GM23338 (cell line): ENCODE results near the gene GAPVD1. TPM values are rescaled to one million over a fixed set of nuclear protein-coding genes. Genes with fewer than 3 reads are reported as not detected.

Source experiments
- ATAC-seq: fragments of 200-7000 bp; cut with Tn5 transposase; 3 replicates; pipeline ENCODE4 v1.9.1; 2020
- DNase-seq: peaks from one replicate; pipeline ENCODE4 v3.0.0-alpha.2; 2015; ENCODE audit warnings: low spot score
- H2AFZ ChIP-seq: fragments of 200-600 bp; sonication (generic); 2 replicates; pipeline ENCODE4 v1.8.0; 2016; ENCODE audit warnings: antibody characterized with exemption, mild to moderate bottlenecking, moderate library complexity
- H3F3A ChIP-seq: fragments of 200-600 bp; sonication (generic); replicated peaks from 2 replicates; pipeline ENCODE4 v1.8.0; 2017; ENCODE audit warnings: antibody characterized with exemption, mixed run types, low read depth
- H3K27ac ChIP-seq: fragments of 200-600 bp; sonication (generic); 2 replicates; pipeline ENCODE4 v1.6.1; 2016; ENCODE audit warnings: low read depth
- H3K27me3 ChIP-seq: fragments of 200-600 bp; sonication (generic); 2 replicates; pipeline ENCODE4 v1.8.0; 2016; ENCODE audit warnings: mild to moderate bottlenecking, mixed run types, moderate library complexity; ENCODE audit not compliant: insufficient read depth
- H3K36me3 ChIP-seq: fragments of 200-600 bp; sonication (generic); 2 replicates; pipeline ENCODE4 v1.8.0; 2016; ENCODE audit warnings: mild to moderate bottlenecking; ENCODE audit not compliant: insufficient read depth
- H3K4me1 ChIP-seq: fragments of 200-600 bp; sonication (generic); 2 replicates; pipeline ENCODE4 v1.8.0; 2016; ENCODE audit warnings: mild to moderate bottlenecking, moderate library complexity; ENCODE audit not compliant: insufficient read depth
- H3K4me2 ChIP-seq: fragments of 200-600 bp; sonication (generic); 2 replicates; pipeline ENCODE4 v1.7.1; 2017; ENCODE audit warnings: mixed run types
- H3K4me3 ChIP-seq: fragments of 200-600 bp; sonication (generic); 2 replicates; pipeline ENCODE4 v1.6.1; 2016; ENCODE audit warnings: mixed run types
- H3K79me2 ChIP-seq: fragments of 200-600 bp; sonication (generic); replicated peaks from 2 replicates; pipeline ENCODE4 v1.8.0; 2017; ENCODE audit warnings: mild to moderate bottlenecking; ENCODE audit not compliant: insufficient read depth
- H3K9me2 ChIP-seq: fragments of 200-600 bp; sonication (generic); 2 replicates; pipeline ENCODE4 v1.8.0; 2017; ENCODE audit not compliant: insufficient read depth
- H4K20me1 ChIP-seq: fragments of 200-600 bp; sonication (generic); replicated peaks from 2 replicates; pipeline ENCODE4 v1.8.0; 2017; ENCODE audit warnings: mild to moderate bottlenecking; ENCODE audit not compliant: insufficient read depth
- H3K27ac Mint-ChIP-seq: 2 replicates; pipeline ENCODE4 v1.8.0; 2020; ENCODE audit warnings: inconsistent platforms, mild to moderate bottlenecking, moderate library complexity, mixed read lengths
- H3K27me3 Mint-ChIP-seq: 3 replicates; pipeline ENCODE4 v1.8.0; 2022; ENCODE audit warnings: low read depth, mild to moderate bottlenecking, moderate library complexity, mixed read lengths, inconsistent platforms; ENCODE audit not compliant: insufficient read depth, poor library complexity
- H3K36me3 Mint-ChIP-seq: 3 replicates; pipeline ENCODE4 v1.8.0; 2021; ENCODE audit warnings: low read depth, mild to moderate bottlenecking, inconsistent platforms, moderate library complexity, mixed read lengths
- H3K4me1 Mint-ChIP-seq: 3 replicates; pipeline ENCODE4 v1.8.0; 2020; ENCODE audit warnings: mild to moderate bottlenecking, inconsistent platforms, mixed read lengths
- H3K4me3 Mint-ChIP-seq: 3 replicates; pipeline ENCODE4 v1.8.0; 2021; ENCODE audit warnings: moderate library complexity, mild to moderate bottlenecking, inconsistent platforms, mixed read lengths
- H3K9me3 Mint-ChIP-seq: 3 replicates; pipeline ENCODE4 v1.8.0; 2020; ENCODE audit warnings: moderate library complexity, mild to moderate bottlenecking, inconsistent platforms, mixed read lengths
- CREB1 ChIP-seq: fragments of 250-450 bp; sonication (Bioruptor Pico); IDR thresholded peaks from 2 replicates; pipeline ENCODE4 v1.5.0; 2020; ENCODE audit warnings: low read depth, mild to moderate bottlenecking, moderate library complexity
- CTCF ChIP-seq, 2 experiments: fragments of 200-600 bp in 1 of 2; sonication (generic) in 1 of 2; conservative IDR thresholded peaks; 2 replicates each; pipeline versions ENCODE4 v1.5.1 to v1.6.1; 2016 to 2017; ENCODE audit warnings: antibody characterized with exemption in 2 of 2, low read depth in 2 of 2, mild to moderate bottlenecking in 2 of 2, moderate library complexity in 1 of 2
- ETS1 ChIP-seq: IDR thresholded peaks from 2 replicates; pipeline ENCODE4 v1.6.1; 2016; ENCODE audit warnings: antibody characterized with exemption
- EZH2 ChIP-seq: fragments of 200-600 bp; sonication (generic); IDR thresholded peaks from one replicate; pipeline ENCODE4 v1.8.0; 2017; ENCODE audit warnings: antibody characterized with exemption, mild to moderate bottlenecking, low read depth; ENCODE audit not compliant: unreplicated experiment
- EZH2phosphoT487 ChIP-seq: fragments of 200-600 bp; sonication (generic); IDR thresholded peaks from one replicate; pipeline ENCODE4 v1.8.1; 2018; ENCODE audit warnings: antibody characterized with exemption; ENCODE audit not compliant: unreplicated experiment
- JUNB ChIP-seq: IDR thresholded peaks from one replicate; pipeline ENCODE4 v1.6.1; 2016; ENCODE audit warnings: antibody characterized with exemption; ENCODE audit not compliant: unreplicated experiment
- NANOG ChIP-seq: IDR thresholded peaks from 2 replicates; pipeline ENCODE4 v1.6.1; 2016; ENCODE audit warnings: antibody characterized with exemption, borderline replicate concordance
- POLR2AphosphoS5 ChIP-seq: IDR thresholded peaks from 2 replicates; pipeline ENCODE4 v1.6.1; 2016; ENCODE audit warnings: antibody characterized with exemption, low read depth
- REST ChIP-seq: IDR thresholded peaks from one replicate; pipeline ENCODE4 v1.6.1; 2018; ENCODE audit warnings: antibody characterized with exemption; ENCODE audit not compliant: unreplicated experiment
- STAT1 ChIP-seq: IDR thresholded peaks from one replicate; pipeline ENCODE4 v1.6.1; 2016; ENCODE audit warnings: antibody characterized with exemption; ENCODE audit not compliant: unreplicated experiment
- ZNF114 ChIP-seq: fragments of 250-450 bp; sonication (Bioruptor Pico); IDR thresholded peaks from 2 replicates; pipeline ENCODE4 v1.5.0; 2020; ENCODE audit warnings: mild to moderate bottlenecking, moderate library complexity
- polyA plus RNA-seq: library from polyadenylated mRNA; unstranded; fragments of >200 nt; fragmentation: Nextera tagmentation; extraction: Ambion mirVana; gene quantifications from 2 replicates; pipeline ENCODE4 v1.2.1, GENCODE V29; 2016
- total RNA-seq: library from RNA; depleted of rRNA; stranded (reverse); fragments of >200 nt; shearing (Covaris generic); gene quantifications from 2 replicates; pipeline ENCODE4 v1.2.3, GENCODE V29; 2014

GAPVD1 gene
- total and polyA plus RNA-seq, 2 experiments from 2014 or later = 19.2 to 34.6 TPM

- TF ChIP-seq ZNF114 (CRISPR knock-in tag) (no peak), EZH2 (no peak), POLR2AphosphoS5 (no peak), REST (no peak), NANOG (no peak), CTCF (conservative IDR thresholded peaks at IDR 0.05; ENCODE audit: low read depth in 2 of 2) (no peak), CREB1 (no peak), EZH2phosphoT487 (no peak), ETS1 (no peak), STAT1 (no peak), JUNB (no peak)
Observed at GRCh38 chr9:125332527-125332926, 70.9 kb downstream of the GAPVD1 start (continued).

- no peak overlapping the region for H3K4me2 ChIP-seq
- no peak overlapping the region for H3K4me3 ChIP-seq
- H3K27ac Mint-ChIP-seq = no peak overlapping the region
- TF ChIP-seq EZH2 (no peak), CTCF (conservative IDR thresholded peaks at IDR 0.05; ENCODE audit: low read depth in 2 of 2) (peak; percentile 11 to 40; a peak in 2 of 4 replicates)
- ATAC-seq (0 out of 3 replicates have a peak, but pooled peaks have one; percentile 34), DNase-seq (peak; percentile 24)
- peaks cover 18% of the 10 kb centered on the region for H3K36me3 Mint-ChIP-seq
- H3K27ac ChIP-seq = no peak overlapping the region
- H2AFZ ChIP-seq = no peak overlapping the region
- H3K79me2 ChIP-seq = no peaks in the 10 kb centered on the region
- no peaks in the 10 kb centered on the region for H3K4me1 ChIP-seq
- H3F3A ChIP-seq = 0 out of 2 replicates have a peak, but pooled peaks cover 2% of the 10 kb centered on the region
- H3K4me1 Mint-ChIP-seq = peaks cover 3% of the 10 kb centered on the region; the same call in 2 of the 3 replicates
- H3K27me3 Mint-ChIP-seq = peaks cover 4% of the 10 kb centered on the region
- H3K36me3 ChIP-seq = 0 out of 2 replicates have a peak, but pooled peaks cover 16% of the 10 kb centered on the region
- H3K9me3 Mint-ChIP-seq = no peaks in the 10 kb centered on the region
- H3K27me3 ChIP-seq = no peaks in the 10 kb centered on the region
- H4K20me1 ChIP-seq = no peaks in the 10 kb centered on the region
- H3K9me2 ChIP-seq = no peaks in the 10 kb centered on the region
- H3K4me3 Mint-ChIP-seq = no peak overlapping the region
Observed at GRCh38 chr9:125337236-125337635, 75.6 kb downstream of the GAPVD1 start.
